Stimulated activated CD8-positive, alpha-beta memory T cell treated with anti-CD3 and anti-CD28 coated beads, Interleukin-15, amount 100 ng/mL, for 48 hours (primary cell): ENCODE results near the gene PPP2R1A.
"Not testable (repeated sequence)": the region's sequence is repeated elsewhere in the genome, so short reads cannot be mapped to it uniquely, and the experiment has no call there.

Source experiments
- DNase-seq, 2 donors: peaks; one replicate each; pipeline ENCODE4 v3.0.0-alpha.2; 2020; ENCODE audit warnings: low read depth in 2 of 2

The PPP2R1A gene

GRCh38 chr19:52200755-52201391, 11.0 kb downstream of the PPP2R1A start:
- DNase-seq: not testable (repeated sequence)

DNA sequence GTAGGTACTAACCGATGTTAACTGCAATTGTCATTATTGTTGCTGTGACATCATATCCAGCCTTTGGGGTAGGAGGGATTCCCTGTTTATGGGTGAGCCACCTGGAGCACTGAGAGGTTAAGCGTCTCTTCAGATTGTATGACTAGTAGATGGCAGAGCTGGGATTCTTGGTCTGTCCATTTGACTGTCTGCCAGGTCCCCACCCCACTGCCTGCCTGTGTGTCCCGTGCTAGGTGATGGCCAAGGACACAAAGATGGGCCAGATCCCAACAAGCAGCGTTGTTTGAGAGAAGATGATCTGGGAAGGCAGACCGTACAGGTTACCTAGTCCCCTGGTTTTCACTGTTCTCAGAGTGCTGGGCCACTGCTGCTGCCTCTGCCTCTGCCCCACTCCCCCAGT, 16.6 kb downstream of the PPP2R1A start:
- no peak for DNase-seq

GRCh38 chr19:52211203-52211602, 21.4 kb downstream of the PPP2R1A start:
- no peak for DNase-seq

- DNase-seq: no peak
These were observed 22.2 kb downstream of the PPP2R1A start for GRCh38 chr19:52211926-52212571.

GRCh38 chr19:52212572-52213255, 22.9 kb downstream of the PPP2R1A start:
- no peak for DNase-seq

GRCh38 chr19:52214241-52214640, 24.4 kb downstream of the PPP2R1A start:
- DNase-seq: no peak

DNA sequence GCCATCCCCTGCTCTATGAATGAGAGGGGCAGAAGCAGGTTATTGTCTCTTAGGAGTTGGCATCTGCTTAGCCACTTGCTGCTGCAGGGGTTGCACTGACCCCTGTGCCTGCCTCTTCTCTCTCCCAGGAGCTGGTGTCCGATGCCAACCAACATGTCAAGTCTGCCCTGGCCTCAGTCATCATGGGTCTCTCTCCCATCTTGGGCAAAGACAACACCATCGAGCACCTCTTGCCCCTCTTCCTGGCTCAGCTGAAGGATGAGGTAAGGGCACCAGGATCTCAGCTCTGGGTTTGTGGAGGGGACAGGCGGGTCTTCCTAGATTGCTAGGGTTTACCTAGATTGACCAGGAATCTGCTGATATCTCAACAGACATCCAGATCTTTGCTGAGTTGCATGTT, 26.5 kb downstream of the PPP2R1A start:
- DNase-seq: no peak

DNA sequence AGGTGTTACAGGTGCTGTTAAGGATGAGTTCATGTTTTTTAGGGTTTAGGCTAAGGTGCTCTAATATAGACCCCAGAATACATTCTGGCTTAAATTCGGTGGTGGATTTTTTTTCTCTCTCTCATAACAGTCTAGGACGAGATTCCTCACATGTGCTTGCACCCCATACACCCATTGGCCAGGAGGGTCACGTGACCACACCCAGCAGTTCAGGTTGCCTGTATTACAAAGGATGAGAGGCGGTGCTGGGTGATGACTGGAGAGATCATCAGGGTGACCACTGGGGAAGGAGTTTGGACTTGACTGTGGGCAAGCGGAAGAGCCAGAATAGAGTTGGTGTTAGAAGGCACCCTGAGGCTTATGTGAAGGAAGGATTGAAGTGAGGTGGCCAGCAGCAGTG, 27.7 kb downstream of the PPP2R1A start:
- DNase-seq: no peak

GRCh38 chr19:52219611-52220010, 29.8 kb downstream of the PPP2R1A start:
- no peak for DNase-seq

DNA sequence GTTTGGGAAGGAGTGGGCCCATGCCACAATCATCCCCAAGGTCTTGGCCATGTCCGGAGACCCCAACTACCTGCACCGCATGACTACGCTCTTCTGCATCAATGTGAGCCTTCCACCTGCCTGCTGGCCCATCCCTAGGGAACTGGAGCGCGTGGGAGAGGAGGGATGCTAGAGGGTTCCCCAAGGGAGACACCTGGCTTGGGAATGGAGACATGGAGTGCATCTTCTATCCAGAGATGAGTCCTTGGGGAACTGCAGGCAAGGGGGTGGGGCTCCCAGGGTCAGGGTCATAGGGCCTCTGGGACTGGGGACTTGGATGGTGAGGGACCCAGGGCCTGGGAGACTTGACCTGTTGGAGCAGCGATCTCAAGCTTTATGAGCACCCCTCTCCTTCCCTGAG, 31.2 kb downstream of the PPP2R1A start:
- DNase-seq: no peak

DNA sequence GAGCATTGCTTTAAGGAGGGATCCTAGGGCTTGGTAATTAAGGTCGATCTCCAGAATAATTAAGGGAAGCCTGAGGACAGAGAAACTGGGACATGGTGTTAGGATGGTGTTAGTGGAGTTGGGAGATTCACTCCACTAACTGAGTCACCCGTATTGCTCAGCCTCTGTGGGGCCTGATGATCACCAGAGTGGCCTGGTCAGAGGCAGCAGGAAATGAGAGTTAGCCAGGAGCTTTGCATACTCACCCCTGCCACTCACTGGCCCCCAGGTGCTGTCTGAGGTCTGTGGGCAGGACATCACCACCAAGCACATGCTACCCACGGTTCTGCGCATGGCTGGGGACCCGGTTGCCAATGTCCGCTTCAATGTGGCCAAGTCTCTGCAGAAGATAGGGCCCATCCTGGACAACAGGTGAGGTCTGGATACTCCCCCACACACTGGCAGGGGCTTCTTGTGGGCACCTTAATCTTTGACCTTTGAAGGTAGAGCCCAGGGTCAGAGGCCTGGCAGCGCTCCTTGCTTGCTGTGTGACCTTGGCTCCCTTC, 32.1 kb downstream of the PPP2R1A start:
- DNase-seq: no peak

DNA sequence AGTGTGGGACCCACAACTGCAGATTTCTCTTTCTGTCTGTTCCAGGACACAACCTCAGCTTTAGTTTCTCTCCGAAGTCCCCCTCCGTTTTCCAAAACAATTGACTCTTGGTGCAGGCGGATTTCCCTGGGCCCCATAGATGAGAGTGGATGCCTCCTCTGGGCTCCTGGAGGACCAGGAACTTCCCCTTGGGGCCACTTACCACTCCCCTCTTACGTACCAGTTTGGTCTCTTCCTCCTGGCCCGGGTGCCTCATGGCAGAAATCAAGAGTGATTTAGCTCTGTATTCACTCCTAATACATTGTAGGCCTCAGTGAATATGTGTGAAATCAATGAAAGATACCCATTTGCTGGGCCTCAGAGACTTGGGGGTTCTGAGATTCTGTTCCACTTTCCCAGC, 34.4 kb downstream of the PPP2R1A start:
- DNase-seq: no peak

DNA sequence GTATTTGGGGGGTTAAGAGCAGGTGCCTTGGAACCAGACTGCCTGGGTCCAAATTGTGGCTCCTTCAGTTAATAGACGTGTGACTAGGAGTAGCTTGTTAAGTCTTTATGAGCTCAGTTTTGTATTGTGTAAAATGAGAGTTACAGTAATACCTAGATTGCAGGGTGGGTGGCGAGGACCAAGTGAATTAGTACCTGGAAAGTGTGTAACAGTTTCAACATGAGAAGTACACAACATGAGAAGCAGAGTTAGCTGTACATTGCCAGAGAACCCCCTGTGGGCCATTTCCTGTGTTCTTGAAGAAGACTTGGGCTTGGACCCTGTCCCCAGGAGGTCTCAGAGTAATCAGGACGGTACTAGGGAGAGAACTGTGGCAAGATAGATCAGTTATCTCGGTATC, 36.8 kb downstream of the PPP2R1A start:
- peak in 1 of 2 donors; percentile 13 for DNase-seq

- DNase-seq: no peak
These were observed 37.5 kb downstream of the PPP2R1A start for GRCh38 chr19:52227196-52227940.

DNA sequence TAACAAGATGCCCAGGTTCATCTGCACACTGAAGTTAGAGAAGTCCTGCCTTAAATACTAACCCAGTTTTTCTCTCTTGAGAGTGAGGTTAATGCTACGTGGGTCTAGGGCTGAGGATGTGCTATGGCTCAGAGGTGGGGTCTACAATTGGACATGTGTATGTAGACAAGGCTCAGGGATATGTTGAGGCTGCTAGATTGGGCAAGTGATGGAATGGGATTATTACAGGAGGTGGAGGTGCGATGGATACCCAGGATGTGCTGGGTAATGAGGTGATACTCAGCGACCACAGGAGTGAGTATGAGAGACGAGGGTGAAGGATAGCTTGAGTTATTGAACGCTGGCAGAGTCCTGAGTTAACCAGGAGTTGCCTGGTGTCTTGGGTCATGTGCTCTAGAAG, 38.1 kb downstream of the PPP2R1A start:
- DNase-seq: no peak

DNA sequence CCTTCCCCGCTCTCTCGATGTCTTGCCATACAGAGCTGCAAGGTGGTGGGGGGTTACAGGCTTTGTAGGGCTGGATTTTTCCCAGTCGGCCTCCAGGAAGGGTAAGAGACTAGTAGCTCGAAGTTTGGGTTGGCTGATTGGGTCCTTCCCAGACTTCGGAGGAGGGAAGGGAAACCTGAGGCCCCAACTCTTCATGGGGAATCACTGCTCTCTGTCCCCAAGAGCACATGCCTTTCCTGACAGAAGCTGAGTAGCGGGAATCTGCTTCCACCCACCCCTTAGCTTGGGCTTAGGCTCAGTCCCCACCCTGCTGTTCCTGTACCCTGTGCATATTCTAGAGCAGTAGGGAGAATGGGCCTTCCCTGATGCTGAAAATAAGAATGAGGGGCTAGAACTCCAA, 39.7 kb downstream of the PPP2R1A start:
- no peak for DNase-seq

DNA sequence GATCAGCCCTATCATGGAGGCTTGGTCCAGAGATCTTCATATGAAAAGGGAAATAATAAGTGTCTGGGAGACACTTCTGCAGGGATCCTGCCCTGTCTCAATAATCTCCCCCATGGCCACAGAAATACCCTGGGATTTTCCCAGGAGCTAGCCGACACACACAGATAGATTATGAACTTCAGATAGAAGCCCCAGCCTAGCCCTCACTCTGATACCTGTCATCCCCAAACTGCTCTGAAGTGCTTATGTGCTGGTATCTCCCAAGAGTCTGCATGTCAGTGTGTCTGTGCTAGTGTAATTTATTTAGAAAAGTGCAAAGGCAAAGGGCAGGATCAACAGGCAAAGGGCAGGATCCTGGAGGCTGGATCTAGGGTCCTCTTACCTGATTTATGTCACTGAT, 40.8 kb downstream of the PPP2R1A start:
- DNase-seq: no peak

GRCh38 chr19:52231154-52231910, 41.5 kb downstream of the PPP2R1A start:
- DNase-seq: no peak

- no peak for DNase-seq
These were observed 44.6 kb downstream of the PPP2R1A start for GRCh38 chr19:52234406-52234805.

- no peak for DNase-seq
These were observed 47.3 kb downstream of the PPP2R1A start for GRCh38 chr19:52237197-52237596.

DNA sequence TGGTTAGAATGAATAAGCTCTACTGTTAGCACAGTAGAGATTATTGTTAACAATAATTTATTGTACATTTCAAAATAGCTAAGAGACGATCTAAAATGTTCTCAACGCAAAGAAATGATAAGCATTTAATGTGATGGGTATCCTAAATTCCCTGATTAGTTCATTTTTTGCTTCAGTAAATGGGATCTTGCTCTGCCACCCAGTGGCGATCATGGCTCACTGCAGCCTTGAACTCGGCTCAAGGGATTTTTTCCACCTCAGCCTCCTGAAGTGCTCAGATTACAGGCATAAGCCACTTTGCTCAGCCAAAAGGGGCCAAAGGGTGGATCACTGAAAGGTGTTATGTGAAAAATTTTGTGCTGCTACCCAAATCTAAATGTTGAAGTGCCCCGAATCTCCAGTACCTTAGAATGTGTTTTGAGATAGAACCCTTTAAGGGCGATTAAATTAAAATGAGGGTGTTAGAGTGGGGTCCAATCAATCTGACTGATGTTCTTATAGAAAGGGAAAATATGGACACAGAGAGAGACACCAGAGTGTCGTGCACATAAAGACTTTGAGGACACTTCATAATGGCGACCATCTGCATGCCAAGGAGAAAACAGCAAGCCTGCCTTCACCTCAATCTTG, 48.0 kb downstream of the PPP2R1A start:
- DNase-seq: peak; percentile 18 to 28
